MM.1S (cell line): ENCODE results near the gene EIF3L.

ENCODE experiments used
- DNase-seq: peaks from one replicate; pipeline ENCODE4 v3.0.0-alpha.2; 2015
- H2AFZ ChIP-seq: fragments of 300-600 bp; sonication (generic); 2 replicates; pipeline ENCODE4 v1.6.0; 2016; ENCODE audit warnings: antibody characterized with exemption, low read length
- H3F3A ChIP-seq: fragments of 300-600 bp; sonication (generic); 2 replicates; pipeline ENCODE4 v1.6.1; 2016; ENCODE audit warnings: mild to moderate bottlenecking, antibody characterized with exemption, low read length, moderate library complexity, mixed read lengths; ENCODE audit not compliant: insufficient read depth
- H3K27ac ChIP-seq: fragments of 300-600 bp; sonication (generic); 2 replicates; pipeline ENCODE4 v1.5.1; 2016; ENCODE audit warnings: mild to moderate bottlenecking, low read length
- H3K27me3 ChIP-seq: fragments of 300-600 bp; sonication (generic); replicated peaks from 2 replicates; pipeline ENCODE4 v1.6.0; 2016; ENCODE audit warnings: low read length; ENCODE audit not compliant: insufficient read depth
- H3K36me3 ChIP-seq: fragments of 300-600 bp; sonication (generic); replicated peaks from 2 replicates; pipeline ENCODE4 v1.6.1; 2016; ENCODE audit warnings: mild to moderate bottlenecking, low read length, mixed read lengths; ENCODE audit not compliant: insufficient read depth
- H3K4me1 ChIP-seq: fragments of 300-600 bp; sonication (generic); 2 replicates; pipeline ENCODE4 v1.6.1; 2016; ENCODE audit warnings: low read length, mixed read lengths
- H3K4me2 ChIP-seq: fragments of 300-600 bp; sonication (generic); 2 replicates; pipeline ENCODE4 v1.6.0; 2016; ENCODE audit warnings: low read depth, low read length
- H3K4me3 ChIP-seq: fragments of 300-600 bp; sonication (generic); 2 replicates; pipeline ENCODE4 v1.5.1; 2016; ENCODE audit warnings: low read length, mixed read lengths
- H3K79me2 ChIP-seq: fragments of 300-600 bp; sonication (generic); 2 replicates; pipeline ENCODE4 v1.6.1; 2016; ENCODE audit warnings: mixed run types, low read length, mixed read lengths
- H3K9ac ChIP-seq: fragments of 300-600 bp; sonication (generic); 2 replicates; pipeline ENCODE4 v1.6.1; 2016; ENCODE audit warnings: low read length, mixed read lengths
- H3K9me2 ChIP-seq: fragments of 300-600 bp; sonication (generic); replicated peaks from 2 replicates; pipeline ENCODE4 v1.6.1; 2016; ENCODE audit warnings: mild to moderate bottlenecking, low read length, mixed read lengths; ENCODE audit not compliant: insufficient read depth
- H3K9me3 ChIP-seq: fragments of 300-600 bp; sonication (generic); replicated peaks from 2 replicates; pipeline ENCODE4 v1.6.1; 2016; ENCODE audit warnings: mild to moderate bottlenecking, low read length, mixed read lengths; ENCODE audit not compliant: insufficient read depth
- H4K20me1 ChIP-seq: fragments of 300-600 bp; sonication (generic); 2 replicates; pipeline ENCODE4 v1.6.1; 2016; ENCODE audit warnings: mild to moderate bottlenecking, low read length, moderate library complexity, mixed read lengths; ENCODE audit not compliant: insufficient read depth
- CTCF ChIP-seq: fragments of 300-600 bp; sonication (generic); IDR thresholded peaks from 2 replicates; pipeline ENCODE4 v1.5.1; 2016; ENCODE audit warnings: antibody characterized with exemption, low read length, mixed read lengths
- EZH2 ChIP-seq: fragments of 300-600 bp; sonication (generic); optimal IDR thresholded peaks from 2 replicates; pipeline ENCODE3; 2017; ENCODE audit warnings: low read depth, mild to moderate bottlenecking, antibody characterized with exemption, low read length, mixed read lengths
- EZH2phosphoT487 ChIP-seq: fragments of 300-600 bp; sonication (generic); IDR thresholded peaks from 2 replicates; pipeline ENCODE4 v1.6.1; 2018; ENCODE audit warnings: antibody characterized with exemption, low read length

The EIF3L gene

GRCh38 chr22:37907036-37907954 is 58.1 kb downstream of the EIF3L start:
- Histone ChIP-seq H3K4me3 (peak overlapping the region; percentile 65), H3K9me3 (no peaks in the 10 kb centered on the region), H3K27me3 (no peaks in the 10 kb centered on the region), H3K9ac (peak overlapping the region; percentile 62; the same call in 1 of the 2 replicates), H4K20me1 (no peaks in the 10 kb centered on the region), H3K27ac (no peak overlapping the region), H3K79me2 (peaks cover 12% of the 10 kb centered on the region), H3K36me3 (no peaks in the 10 kb centered on the region), H3F3A (peaks cover 16% of the 10 kb centered on the region), H2AFZ (peak overlapping the region; percentile 63), H3K4me2 (peak overlapping the region; percentile 98), H3K9me2 (no peaks in the 10 kb centered on the region), H3K4me1 (no peaks in the 10 kb centered on the region)
- no peak for DNase-seq
- TF ChIP-seq CTCF (no peak), EZH2phosphoT487 (no peak), EZH2 (no peak)

- H3K9me3 ChIP-seq, result no peaks in the 10 kb centered on the region
- no peaks in the 10 kb centered on the region for H4K20me1 ChIP-seq
- no peak overlapping the region for H3K4me3 ChIP-seq
- TF ChIP-seq CTCF, result no peak
- TF ChIP-seq EZH2, result no peak
- no peak for TF ChIP-seq EZH2phosphoT487
- no peak overlapping the region for H3K4me2 ChIP-seq
- no peaks in the 10 kb centered on the region for H3K4me1 ChIP-seq
- peaks cover 12% of the 10 kb centered on the region for H3K79me2 ChIP-seq
- DNase-seq, result no peak
- H3K36me3 ChIP-seq, result no peaks in the 10 kb centered on the region
- H3K9ac ChIP-seq, result no peak overlapping the region
- H3K27ac ChIP-seq, result no peak overlapping the region
- no peaks in the 10 kb centered on the region for H3K9me2 ChIP-seq
- no peaks in the 10 kb centered on the region for H3K27me3 ChIP-seq
- H3F3A ChIP-seq, result peaks cover 15% of the 10 kb centered on the region
- H2AFZ ChIP-seq, result no peak overlapping the region
Observed at GRCh38 chr22:37909766-37910165, 60.5 kb downstream of the EIF3L start.

GRCh38 chr22:37910890-37911672 is 61.9 kb downstream of the EIF3L start:
- Histone ChIP-seq H3K79me2 (peaks cover 12% of the 10 kb centered on the region), H3K4me1 (no peaks in the 10 kb centered on the region)

More at GRCh38 chr22:37910890-37911672, 61.9 kb downstream of the EIF3L start:
- H3K9me2 ChIP-seq, result no peaks in the 10 kb centered on the region
- H3K4me3 ChIP-seq, result no peak overlapping the region
- no peak for DNase-seq
- TF ChIP-seq EZH2phosphoT487, result no peak
- no peak for TF ChIP-seq CTCF
- TF ChIP-seq EZH2, result no peak
- H4K20me1 ChIP-seq, result no peaks in the 10 kb centered on the region
- no peak overlapping the region for H3K4me2 ChIP-seq
- no peaks in the 10 kb centered on the region for H3K27me3 ChIP-seq
- no peak overlapping the region for H3K9ac ChIP-seq
- no peaks in the 10 kb centered on the region for H3K36me3 ChIP-seq
- H3K27ac ChIP-seq, result no peak overlapping the region
- peaks cover 7% of the 10 kb centered on the region for H3F3A ChIP-seq
- H3K9me3 ChIP-seq, result no peaks in the 10 kb centered on the region
- no peak overlapping the region for H2AFZ ChIP-seq
